Measurements from ENCODE around the gene ALDH1L2.

- no peak for TF ChIP-seq POLR2AphosphoS5 (IDR thresholded peaks at IDR 0.05; ENCODE audit: low read depth, low read length)
- TF ChIP-seq REST (IDR thresholded peaks at IDR 0.05; ENCODE audit: insufficient read depth in 1 of 2, low read depth in 2 of 2, low read length in 2 of 2): no peak
- TF ChIP-seq SIN3A (IDR thresholded peaks at IDR 0.05; ENCODE audit: borderline replicate concordance, insufficient read depth, low read length): no peak
Measured at GRCh38 chr12:104974626-104975290, 109.5 kb downstream of the ALDH1L2 start.

Measured in PFSK-1 (cell line).